ENCODE results near the gene PURA.

Gene PURA

DNA sequence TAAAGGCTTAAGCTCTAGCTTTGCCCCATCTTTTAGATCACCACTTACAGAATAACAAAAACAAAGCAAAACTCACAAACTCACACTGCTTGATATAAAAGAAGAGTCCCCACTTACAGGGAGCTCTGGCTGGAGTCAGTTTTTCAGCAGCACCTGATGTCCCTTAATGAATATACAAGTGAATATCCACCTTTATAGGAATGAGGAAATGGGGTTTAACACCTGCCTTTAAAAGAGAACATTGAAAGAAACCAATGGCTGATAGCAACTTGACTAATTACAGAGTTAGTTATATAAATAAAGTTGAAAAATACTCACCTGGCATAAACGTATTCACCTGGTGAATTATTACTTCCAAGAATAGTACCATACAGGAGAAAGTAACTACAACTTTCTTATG, 20.7 kb upstream of the PURA start:
- H3K27ac ChIP-seq: no peak overlapping the region
- H3K4me2 ChIP-seq: no peak overlapping the region
- H3K4me1 ChIP-seq: no peaks in the 10 kb centered on the region
- H3K36me3 ChIP-seq: no peaks in the 10 kb centered on the region
- no peak overlapping the region for H3K9ac ChIP-seq
- no peaks in the 10 kb centered on the region for H4K20me1 ChIP-seq
- no peaks in the 10 kb centered on the region for H3K27me3 ChIP-seq
- H3K4me3 ChIP-seq: no peak overlapping the region
- TF ChIP-seq Cebpa-rat (IDR thresholded peaks at IDR 0.05): no peak
- H3K9me3 ChIP-seq (replicated peaks in 1 of 11): peaks cover 14 to 25% (median 19%) of the 10 kb centered on the region in 11 experiments

DNA sequence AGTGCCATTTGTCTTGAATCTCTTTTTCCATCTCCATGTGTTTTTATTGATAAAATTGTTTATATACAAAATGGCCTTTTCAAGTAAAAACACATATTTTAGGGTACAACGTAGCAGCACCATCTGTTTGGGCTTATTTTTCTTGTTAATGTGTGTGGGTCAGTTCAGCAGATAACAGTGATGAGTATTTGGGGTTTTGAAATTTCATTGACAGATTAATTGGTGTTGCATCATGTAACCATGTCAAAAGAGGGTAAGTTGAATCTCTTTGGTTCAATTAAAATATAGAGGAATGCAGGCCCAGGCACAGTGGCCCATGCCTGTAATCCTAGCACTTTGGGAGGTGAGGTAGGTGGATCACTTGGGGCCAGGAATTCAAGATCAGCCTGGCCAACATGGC, 20.0 kb upstream of the PURA start:
- Histone ChIP-seq H3K27me3 (no peaks in the 10 kb centered on the region), H3K4me3 (no peak overlapping the region), H4K20me1 (no peaks in the 10 kb centered on the region), H3K9ac (no peak overlapping the region), H3K4me2 (no peak overlapping the region), H3K9me3 (replicated peaks in 1 of 11) (peaks cover 14 to 25% (median 19%) of the 10 kb centered on the region in 11 experiments), H3K36me3 (no peaks in the 10 kb centered on the region), H3K27ac (no peak overlapping the region), H3K4me1 (no peaks in the 10 kb centered on the region)
- no peak for TF ChIP-seq Cebpa-rat (IDR thresholded peaks at IDR 0.05)

DNA sequence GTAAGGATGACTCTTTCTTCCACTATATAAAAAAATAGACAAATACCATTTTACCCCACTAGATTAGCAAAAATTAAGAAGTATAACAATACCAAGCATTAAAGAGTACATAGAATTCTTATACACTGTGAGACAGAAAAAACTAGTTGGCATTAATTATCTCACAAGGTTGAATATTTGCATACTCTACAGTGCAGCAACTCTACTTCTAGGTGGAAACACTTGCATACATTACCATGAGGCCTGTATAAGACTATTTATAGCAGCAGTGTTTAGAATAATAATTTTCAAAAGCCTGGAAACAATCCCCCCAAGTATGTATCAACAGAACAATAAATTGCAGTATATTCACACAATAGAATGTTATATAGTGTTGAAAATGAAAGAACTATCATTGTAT, 19.0 kb upstream of the PURA start:
- Histone ChIP-seq H3K27ac (no peak overlapping the region), H4K20me1 (no peaks in the 10 kb centered on the region), H3K4me3 (no peak overlapping the region), H3K27me3 (no peaks in the 10 kb centered on the region), H3K9ac (no peak overlapping the region), H3K4me1 (no peaks in the 10 kb centered on the region), H3K4me2 (no peak overlapping the region), H3K9me3 (replicated peaks in 1 of 11) (peaks cover 11 to 17% (median 13%) of the 10 kb centered on the region in 11 experiments), H3K36me3 (no peaks in the 10 kb centered on the region)
- TF ChIP-seq Cebpa-rat (IDR thresholded peaks at IDR 0.05): no peak

DNA sequence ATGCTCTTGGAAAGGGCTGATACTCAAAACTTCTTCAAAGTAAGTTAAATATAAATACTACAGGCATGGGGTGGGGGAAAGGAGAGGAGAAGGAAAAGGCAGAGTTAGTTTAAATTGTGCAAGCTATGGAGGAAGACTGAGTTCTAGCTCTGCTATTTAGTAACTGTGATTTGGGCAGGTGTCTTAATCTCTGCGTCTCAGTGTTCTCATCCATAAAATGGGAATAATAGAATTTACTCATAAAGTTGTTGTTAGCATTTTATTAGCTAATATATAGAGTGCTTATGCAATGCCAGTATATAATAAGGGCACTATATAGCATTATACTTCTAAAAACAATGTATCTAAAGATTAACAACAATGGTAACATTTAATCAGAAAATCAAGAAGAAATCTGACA, 12.7 kb upstream of the PURA start:
- Histone ChIP-seq H3K9ac (no peak overlapping the region), H3K27me3 (0 out of 22 replicates have a peak, but pooled peaks cover 0 to 3% (median 0%) of the 10 kb centered on the region in 11 experiments), H3K4me1 (peaks cover 0 to 7% (median 4%) of the 10 kb centered on the region in 10 experiments; a peak in 17 of 20 replicates), H3K4me3 (no peak overlapping the region), H3K36me3 (no peaks in the 10 kb centered on the region), H3K27ac (no peak overlapping the region), H3K9me3 (replicated peaks in 1 of 11) (no peaks in the 10 kb centered on the region), H3K4me2 (no peak overlapping the region), H4K20me1 (no peaks in the 10 kb centered on the region)
- TF ChIP-seq Cebpa-rat (IDR thresholded peaks at IDR 0.05): no peak

DNA sequence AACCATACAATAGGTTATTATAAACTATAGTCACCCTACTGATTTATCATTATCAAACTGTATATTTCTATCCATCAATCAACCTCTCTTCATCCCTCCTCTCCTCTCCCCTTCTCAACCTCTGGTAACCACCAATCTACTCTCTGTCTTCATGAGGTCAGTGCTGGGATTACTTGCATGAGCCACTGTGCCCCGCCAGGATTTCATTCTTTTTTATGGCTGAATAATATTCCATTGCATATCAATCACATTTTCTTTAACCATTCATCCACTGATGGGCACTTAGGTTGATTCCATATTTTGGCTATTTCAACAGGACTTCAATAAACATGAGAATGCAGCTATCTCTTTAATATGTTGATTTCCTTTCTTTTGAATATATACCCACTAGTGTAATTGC, 10.8 kb upstream of the PURA start:
- Histone ChIP-seq H3K4me1 (peaks cover 10 to 19% (median 15%) of the 10 kb centered on the region in 10 experiments), H3K9ac (no peak overlapping the region), H3K27me3 (peaks cover 2 to 6% (median 2%) of the 10 kb centered on the region in 11 experiments), H4K20me1 (peaks cover 0 to 2% (median 1%) of the 10 kb centered on the region in 11 experiments; a peak in 15 of 22 replicates), H3K4me2 (no peak overlapping the region), H3K4me3 (no peak overlapping the region), H3K36me3 (no peaks in the 10 kb centered on the region), H3K27ac (no peak overlapping the region), H3K9me3 (replicated peaks in 1 of 11) (no peaks in the 10 kb centered on the region)
- TF ChIP-seq Cebpa-rat (IDR thresholded peaks at IDR 0.05): no peak

DNA sequence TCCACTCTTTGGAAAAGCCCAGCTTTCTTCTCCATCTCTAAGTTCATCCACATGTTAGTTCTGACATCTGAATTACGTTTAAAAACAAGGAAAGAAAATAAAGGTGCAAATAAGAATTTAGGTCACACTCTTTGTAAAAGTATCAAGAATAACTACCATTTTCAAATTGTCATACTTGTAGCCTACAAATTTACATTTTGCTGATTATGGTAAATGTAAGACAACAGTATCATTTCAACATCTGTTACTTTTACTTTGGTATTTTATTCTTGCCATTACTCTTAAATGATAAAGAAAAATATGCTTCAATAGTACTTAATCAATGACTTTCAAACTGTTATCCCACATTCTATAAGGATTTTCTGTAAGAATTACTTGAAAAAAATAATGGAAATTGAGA, 9.8 kb upstream of the PURA start:
- Histone ChIP-seq H3K9me3 (replicated peaks in 1 of 11) (no peaks in the 10 kb centered on the region), H3K4me1 (peaks cover 20 to 29% (median 24%) of the 10 kb centered on the region in 10 experiments), H4K20me1 (peaks cover 8 to 11% (median 11%) of the 10 kb centered on the region in 11 experiments; a peak in 21 of 22 replicates), H3K4me2 (no peak overlapping the region), H3K9ac (no peak overlapping the region), H3K27me3 (peaks cover 11 to 15% (median 12%) of the 10 kb centered on the region in 11 experiments), H3K4me3 (no peak overlapping the region), H3K27ac (no peak overlapping the region), H3K36me3 (no peaks in the 10 kb centered on the region)
- no peak for TF ChIP-seq Cebpa-rat (IDR thresholded peaks at IDR 0.05)

DNA sequence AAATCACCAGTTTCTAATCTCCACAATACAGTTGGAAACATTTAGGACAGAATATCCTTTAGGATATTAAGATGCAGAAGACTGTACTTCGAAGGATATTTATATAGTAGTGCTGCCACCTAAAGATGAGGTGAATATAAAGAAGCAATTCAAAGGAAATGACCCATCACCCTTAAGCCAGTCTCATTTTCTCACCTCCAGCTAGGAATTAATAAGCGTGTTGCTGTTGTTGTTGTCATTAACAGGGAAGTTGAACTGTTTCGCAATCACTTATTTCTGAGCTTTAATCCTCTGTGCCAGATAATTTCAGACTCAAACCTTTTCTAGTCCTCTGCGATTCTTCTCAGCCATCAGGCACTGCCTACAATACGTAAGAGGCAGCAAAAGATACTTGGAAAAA, 7.8 kb upstream of the PURA start:
- peak in 10 of 11 experiments; percentile 58 to 96 (median 84); a peak in 16 of 22 replicates for TF ChIP-seq Cebpa-rat (IDR thresholded peaks at IDR 0.05)
- H3K27me3 ChIP-seq: peaks cover 31 to 35% (median 32%) of the 10 kb centered on the region in 11 experiments
- peaks cover 20 to 29% (median 26%) of the 10 kb centered on the region in 10 experiments for H3K4me1 ChIP-seq

DNA sequence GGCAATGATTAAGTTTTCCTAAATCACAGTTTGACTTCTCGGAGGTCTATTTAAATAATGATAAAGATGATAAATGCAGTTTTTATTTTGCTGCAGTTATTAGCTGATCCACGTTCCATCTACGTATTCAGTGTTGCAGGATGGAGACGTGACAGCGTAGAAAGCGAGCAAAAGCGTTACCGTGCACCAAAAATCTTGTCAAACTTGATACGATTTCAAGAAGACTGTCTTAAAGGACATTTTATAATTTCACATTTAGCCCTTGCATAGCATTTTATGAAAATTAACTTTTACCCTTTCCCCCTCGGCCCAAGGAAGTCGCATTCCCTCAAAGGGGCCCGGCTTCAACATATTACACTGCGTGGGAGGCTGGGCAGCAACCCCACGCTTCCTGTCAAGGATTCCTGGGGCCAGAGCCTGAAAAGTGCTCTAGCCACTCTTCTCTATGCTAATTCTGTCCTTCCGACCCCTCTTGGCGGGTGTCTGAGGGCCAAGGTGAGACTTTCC, 7.1 kb upstream of the PURA start:
- Histone ChIP-seq H3K4me2 (peak overlapping the region; percentile 85 to 99 (median 95)), H3K4me1 (peaks cover 20 to 34% (median 26%) of the 10 kb centered on the region in 10 experiments), H4K20me1 (peaks cover 30 to 39% (median 35%) of the 10 kb centered on the region in 11 experiments), H3K9ac (peak overlapping the region; percentile 72 to 86 (median 83)), H3K27ac (peak overlapping the region; percentile 72 to 89 (median 82)), H3K27me3 (peaks cover 39 to 43% (median 39%) of the 10 kb centered on the region in 11 experiments), H3K9me3 (replicated peaks in 1 of 11) (no peaks in the 10 kb centered on the region), H3K4me3 (peak overlapping the region; percentile 57 to 75 (median 66)), H3K36me3 (no peaks in the 10 kb centered on the region)
- TF ChIP-seq Cebpa-rat (IDR thresholded peaks at IDR 0.05): no peak

More for the DNA sequence above, 7.8 kb upstream of the PURA start:
- no peak overlapping the region for H3K27ac ChIP-seq
- H3K9me3 ChIP-seq (replicated peaks in 1 of 11): no peaks in the 10 kb centered on the region
- 0 out of 22 replicates have a peak overlapping the region, but pooled peaks of 1 of the 11 experiments have one; percentile 21 for H3K9ac ChIP-seq
- H3K36me3 ChIP-seq: no peaks in the 10 kb centered on the region
- no peak overlapping the region for H3K4me3 ChIP-seq
- peaks cover 24 to 31% (median 29%) of the 10 kb centered on the region in 11 experiments for H4K20me1 ChIP-seq
- H3K4me2 ChIP-seq: peak overlapping the region; percentile 85 to 99 (median 95); a peak in 21 of 22 replicates

DNA sequence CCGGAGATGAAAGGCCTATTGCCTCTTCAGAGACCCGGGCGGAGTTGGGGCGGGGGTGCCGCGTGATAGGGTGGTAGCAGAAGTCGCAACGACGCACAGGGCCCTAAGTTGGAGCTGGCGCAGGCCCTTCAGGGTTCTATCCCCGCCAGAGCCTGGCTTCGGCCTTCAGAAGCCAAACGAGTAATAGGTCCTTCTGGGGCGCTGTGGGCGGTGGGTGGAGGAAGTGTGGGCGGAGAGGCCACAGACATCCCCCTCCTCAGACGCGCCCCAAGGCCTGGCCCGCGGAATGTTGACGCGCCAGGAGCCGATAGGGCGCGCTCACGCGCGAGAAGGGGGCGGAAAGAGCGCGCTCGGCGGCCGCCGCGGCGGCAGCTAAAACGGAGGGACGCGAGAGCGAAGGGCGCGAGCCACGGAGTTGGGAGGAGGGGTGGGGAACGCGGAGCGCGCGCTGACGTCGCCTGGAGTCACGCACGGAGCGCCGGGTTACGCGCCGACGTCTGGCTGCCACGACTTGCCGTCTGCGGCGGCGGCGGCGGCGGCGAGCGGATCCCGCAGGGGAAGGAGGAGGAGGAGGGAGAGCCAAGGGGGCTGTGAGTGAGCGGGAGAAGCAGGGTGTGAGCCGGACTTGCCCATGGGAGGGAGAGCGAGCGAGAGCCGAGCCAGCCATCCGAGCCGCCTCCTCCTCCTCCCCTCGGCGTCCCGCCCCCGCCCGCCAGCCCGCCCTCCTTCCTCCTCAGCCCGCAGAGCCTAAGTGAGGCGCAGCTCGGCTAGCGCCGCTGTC, 6.4 kb upstream of the PURA start:
- peak overlapping the region; percentile 57 to 75 (median 66) for H3K4me3 ChIP-seq
- peak overlapping the region; percentile 72 to 86 (median 83) for H3K9ac ChIP-seq
- H3K27ac ChIP-seq: peak overlapping the region; percentile 72 to 89 (median 82)
- no peak for TF ChIP-seq Cebpa-rat (IDR thresholded peaks at IDR 0.05)
- H3K9me3 ChIP-seq (replicated peaks in 1 of 11): no peaks in the 10 kb centered on the region
- H3K36me3 ChIP-seq: no peaks in the 10 kb centered on the region
- peak overlapping the region; percentile 85 to 99 (median 95) for H3K4me2 ChIP-seq
- peaks cover 45 to 49% (median 46%) of the 10 kb centered on the region in 11 experiments for H3K27me3 ChIP-seq
- H3K4me1 ChIP-seq: peaks cover 21 to 40% (median 27%) of the 10 kb centered on the region in 10 experiments
- H4K20me1 ChIP-seq: peaks cover 37 to 45% (median 42%) of the 10 kb centered on the region in 11 experiments
